H9 (cell line): ENCODE data around the gene SYNPO2. TPM values are rescaled to one million over a fixed set of nuclear protein-coding genes. Genes with fewer than 3 reads are reported as not detected.

Source experiments
- DNase-seq: peaks from one replicate; pipeline ENCODE4 v3.0.0-alpha.2; 2017
- H2AFZ ChIP-seq: one replicate; pipeline ENCODE4 v1.6.1; 2013; ENCODE audit warnings: mild to moderate bottlenecking, low read length, control low read depth, moderate library complexity
- H2AK5ac ChIP-seq: 2 replicates; pipeline ENCODE4 v1.6.1; 2013; ENCODE audit warnings: low read length, control low read depth, mixed read lengths; ENCODE audit not compliant: insufficient read length
- H2BK120ac ChIP-seq: one replicate; pipeline ENCODE4 v1.6.1; 2013; ENCODE audit warnings: low read depth, mild to moderate bottlenecking, low read length, control low read depth, inconsistent platforms; ENCODE audit not compliant: poor library complexity, severe bottlenecking
- H2BK12ac ChIP-seq: 2 replicates; pipeline ENCODE4 v1.6.1; 2013; ENCODE audit warnings: low read length, control low read depth, mixed read lengths, low read depth; ENCODE audit not compliant: insufficient read length
- H2BK15ac ChIP-seq: 2 replicates; pipeline ENCODE4 v1.6.1; 2013; ENCODE audit warnings: low read depth, low read length, control low read depth
- H2BK20ac ChIP-seq: one replicate; pipeline ENCODE4 v1.6.1; 2013; ENCODE audit warnings: low read depth, mild to moderate bottlenecking, low read length, control low read depth, inconsistent platforms; ENCODE audit not compliant: poor library complexity, severe bottlenecking
- H2BK5ac ChIP-seq: 2 replicates; pipeline ENCODE4 v1.6.1; 2013; ENCODE audit warnings: low read length, control low read depth, mixed read lengths; ENCODE audit not compliant: insufficient read length
- H3K14ac ChIP-seq: 2 replicates; pipeline ENCODE4 v1.6.1; 2013; ENCODE audit warnings: low read length, control low read depth; ENCODE audit not compliant: insufficient read depth
- H3K18ac ChIP-seq: 2 replicates; pipeline ENCODE4 v1.6.1; 2013; ENCODE audit warnings: low read depth, mild to moderate bottlenecking, mixed read lengths, low read length, control low read depth; ENCODE audit not compliant: insufficient read length
- H3K23ac ChIP-seq: 2 replicates; pipeline ENCODE4 v1.6.1; 2013; ENCODE audit warnings: low read length, control low read depth, mixed read lengths, low read depth; ENCODE audit not compliant: insufficient read length
- H3K23me2 ChIP-seq: 2 replicates; pipeline ENCODE4 v1.6.1; 2013; ENCODE audit warnings: low read depth, mild to moderate bottlenecking, mixed read lengths, low read length, control low read depth; ENCODE audit not compliant: insufficient read length, poor library complexity, severe bottlenecking
- H3K27ac ChIP-seq: 2 replicates; pipeline ENCODE4 v1.5.1; 2013; ENCODE audit warnings: low read length, control low read depth, mixed read lengths, low read depth; ENCODE audit not compliant: insufficient read length
- H3K27me3 ChIP-seq: 2 replicates; pipeline ENCODE4 v1.6.1; 2013; ENCODE audit warnings: low read length, control low read depth, inconsistent platforms; ENCODE audit not compliant: insufficient read depth
- H3K4ac ChIP-seq: 2 replicates; pipeline ENCODE4 v1.6.1; 2013; ENCODE audit warnings: low read depth, mild to moderate bottlenecking, control low read depth, inconsistent platforms, low read length, moderate library complexity
- H3K4me1 ChIP-seq: 2 replicates; pipeline ENCODE4 v1.6.1; 2013; ENCODE audit warnings: low read length, control low read depth, inconsistent platforms; ENCODE audit not compliant: insufficient read depth
- H3K4me2 ChIP-seq: 2 replicates; pipeline ENCODE4 v1.6.1; 2013; ENCODE audit warnings: low read length, control low read depth, mixed read lengths; ENCODE audit not compliant: insufficient read length, insufficient read depth
- H3K56ac ChIP-seq: 2 replicates; pipeline ENCODE4 v1.6.1; 2013; ENCODE audit warnings: low read depth, mild to moderate bottlenecking, mixed read lengths, low read length, control low read depth; ENCODE audit not compliant: insufficient read length
- H3K79me1 ChIP-seq: 2 replicates; pipeline ENCODE4 v1.6.1; 2013; ENCODE audit warnings: low read depth, mild to moderate bottlenecking, moderate library complexity, low read length, control low read depth, inconsistent platforms; ENCODE audit not compliant: insufficient read depth, poor library complexity, severe bottlenecking
- H3K79me2 ChIP-seq: 2 replicates; pipeline ENCODE4 v1.6.1; 2013; ENCODE audit warnings: low read length, control low read depth, inconsistent platforms; ENCODE audit not compliant: insufficient read depth
- H3K9ac ChIP-seq: 2 replicates; pipeline ENCODE4 v1.6.1; 2013; ENCODE audit warnings: low read length, control low read depth, mixed read lengths; ENCODE audit not compliant: insufficient read length; ENCODE audit errors: extremely low read depth
- H3K9me3 ChIP-seq: one replicate; pipeline ENCODE4 v1.6.1; 2013; ENCODE audit warnings: low read depth, low read length, inconsistent platforms; ENCODE audit not compliant: control insufficient read depth
- H3T11ph ChIP-seq: one replicate; pipeline ENCODE4 v1.6.1; 2013; ENCODE audit warnings: mild to moderate bottlenecking, low read length, control low read depth, inconsistent platforms
- H4K20me1 ChIP-seq: one replicate; pipeline ENCODE4 v1.6.1; 2013; ENCODE audit not compliant: control insufficient read depth, insufficient read length, insufficient read depth
- H4K5ac ChIP-seq: 2 replicates; pipeline ENCODE4 v1.6.1; 2013; ENCODE audit warnings: low read depth, mild to moderate bottlenecking, mixed read lengths, low read length, control low read depth; ENCODE audit not compliant: insufficient read length
- H4K8ac ChIP-seq: replicated peaks from 2 replicates; pipeline ENCODE4 v1.6.1; 2013; ENCODE audit warnings: low read length, control low read depth, mixed read lengths, low read depth; ENCODE audit not compliant: insufficient read length
- H4K91ac ChIP-seq: 2 replicates; pipeline ENCODE4 v1.6.1; 2013; ENCODE audit warnings: low read depth, mild to moderate bottlenecking, moderate library complexity, mixed read lengths, low read length, control low read depth; ENCODE audit not compliant: insufficient read length
- H3K27ac Mint-ChIP-seq, 3 experiments: 2 replicates in 2 of 3; 3 replicates in 1 of 3; pipeline ENCODE4 v1.8.0; 2020 to 2021; ENCODE audit warnings: mixed read lengths in 3 of 3, mild to moderate bottlenecking in 1 of 3, moderate library complexity in 1 of 3
- H3K27me3 Mint-ChIP-seq: 2 replicates; pipeline ENCODE4 v1.8.0; 2021; ENCODE audit warnings: low read depth, mild to moderate bottlenecking, moderate library complexity, mixed read lengths
- H3K36me3 Mint-ChIP-seq, 3 experiments: 2 replicates in 2 of 3; 3 replicates in 1 of 3; pipeline ENCODE4 v1.8.0; 2020 to 2021; ENCODE audit warnings: low read depth in 3 of 3, mixed read lengths in 3 of 3; ENCODE audit not compliant: insufficient read depth in 1 of 3
- H3K4me1 Mint-ChIP-seq, 2 experiments: 2 replicates each; pipeline ENCODE4 v1.8.0; 2020; ENCODE audit warnings: mixed read lengths in 2 of 2
- H3K4me3 Mint-ChIP-seq, 2 experiments: 2 replicates in 1 of 2; 3 replicates in 1 of 2; pipeline ENCODE4 v1.8.0; 2020 to 2021; ENCODE audit warnings: mild to moderate bottlenecking in 2 of 2, mixed read lengths in 2 of 2, moderate library complexity in 1 of 2
- H3K9me3 Mint-ChIP-seq, 2 experiments: 2 replicates in 1 of 2; 3 replicates in 1 of 2; pipeline ENCODE4 v1.8.0; 2020; ENCODE audit warnings: mild to moderate bottlenecking in 2 of 2, mixed read lengths in 2 of 2, moderate library complexity in 1 of 2
- total RNA-seq: library from RNA; stranded (reverse); gene quantifications from 2 replicates; pipeline ENCODE4 v1.2.1, GENCODE V29; 2021
- TF ChIP-seq, protein P1 (sequence below): fragments of 200-600 bp; sonication (generic); conservative IDR thresholded peaks from 3 replicates; pipeline ENCODE4 v1.8.0; 2021; ENCODE audit warnings: antibody characterized with exemption, mild to moderate bottlenecking

The SYNPO2 gene
- total RNA-seq, 1 experiment from 2014 or later = 1.1 TPM

DNA sequence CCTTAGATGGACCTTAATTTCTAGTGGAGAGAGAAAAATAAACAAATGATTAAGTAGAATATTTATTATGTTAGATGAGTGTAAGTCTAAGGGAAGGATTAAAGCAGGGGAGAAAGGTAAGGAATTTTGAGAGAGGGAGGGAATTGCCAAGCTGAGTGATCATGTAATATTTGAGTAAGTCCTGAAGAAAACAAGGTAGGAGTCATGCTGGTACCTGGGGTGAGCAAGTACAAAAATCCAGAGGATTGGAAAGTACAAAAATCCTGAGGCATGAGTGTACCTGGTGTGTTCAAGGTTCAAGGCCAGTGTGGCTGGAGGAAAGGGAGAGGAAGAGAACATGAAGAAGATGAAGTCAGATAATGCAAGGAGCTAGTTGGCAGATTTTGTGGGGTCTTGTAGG, 159.8 kb downstream of the SYNPO2 start:
- Histone ChIP-seq H3K56ac (no peak overlapping the region), H3K9ac (no peak overlapping the region), H4K5ac (no peak overlapping the region), H4K8ac (no peak overlapping the region), H4K91ac (no peak overlapping the region), H3K27ac (no peak overlapping the region), H3K79me2 (no peaks in the 10 kb centered on the region), H3K14ac (no peak overlapping the region), H3K79me1 (no peaks in the 10 kb centered on the region), H2BK120ac (no peak overlapping the region), H2AFZ (no peak overlapping the region), H2BK5ac (no peak overlapping the region), H2AK5ac (no peak overlapping the region), H3K9me3 (no peaks in the 10 kb centered on the region), H4K20me1 (no peaks in the 10 kb centered on the region), H3K23me2 (no peaks in the 10 kb centered on the region), H3K27me3 (no peaks in the 10 kb centered on the region), H2BK12ac (no peak overlapping the region), H3K18ac (no peak overlapping the region), H2BK20ac (no peak overlapping the region), H3K23ac (no peak overlapping the region), H3K4ac (no peak overlapping the region), H3T11ph (no peak overlapping the region), H2BK15ac (no peak overlapping the region), H3K4me1 (no peaks in the 10 kb centered on the region), H3K4me2 (no peak overlapping the region)
- H3K36me3 Mint-ChIP-seq = no peaks in the 10 kb centered on the region
- DNase-seq = no peak
- no peaks in the 10 kb centered on the region for H3K9me3 Mint-ChIP-seq
- H3K27me3 Mint-ChIP-seq = no peaks in the 10 kb centered on the region
- no peaks in the 10 kb centered on the region for H3K4me1 Mint-ChIP-seq
- no peak overlapping the region for H3K4me3 Mint-ChIP-seq
- TF ChIP-seq, protein P1, sequence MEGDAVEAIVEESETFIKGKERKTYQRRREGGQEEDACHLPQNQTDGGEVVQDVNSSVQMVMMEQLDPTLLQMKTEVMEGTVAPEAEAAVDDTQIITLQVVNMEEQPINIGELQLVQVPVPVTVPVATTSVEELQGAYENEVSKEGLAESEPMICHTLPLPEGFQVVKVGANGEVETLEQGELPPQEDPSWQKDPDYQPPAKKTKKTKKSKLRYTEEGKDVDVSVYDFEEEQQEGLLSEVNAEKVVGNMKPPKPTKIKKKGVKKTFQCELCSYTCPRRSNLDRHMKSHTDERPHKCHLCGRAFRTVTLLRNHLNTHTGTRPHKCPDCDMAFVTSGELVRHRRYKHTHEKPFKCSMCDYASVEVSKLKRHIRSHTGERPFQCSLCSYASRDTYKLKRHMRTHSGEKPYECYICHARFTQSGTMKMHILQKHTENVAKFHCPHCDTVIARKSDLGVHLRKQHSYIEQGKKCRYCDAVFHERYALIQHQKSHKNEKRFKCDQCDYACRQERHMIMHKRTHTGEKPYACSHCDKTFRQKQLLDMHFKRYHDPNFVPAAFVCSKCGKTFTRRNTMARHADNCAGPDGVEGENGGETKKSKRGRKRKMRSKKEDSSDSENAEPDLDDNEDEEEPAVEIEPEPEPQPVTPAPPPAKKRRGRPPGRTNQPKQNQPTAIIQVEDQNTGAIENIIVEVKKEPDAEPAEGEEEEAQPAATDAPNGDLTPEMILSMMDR = no peak
- H3K27ac Mint-ChIP-seq = peak overlapping the region in 1 of 3 experiments; percentile 28; a peak in 1 of 7 replicates
